CD4-positive, alpha-beta T cell (primary cell): ENCODE data around the gene SELENOM. TPM values are rescaled to one million over a fixed set of nuclear protein-coding genes. Genes with fewer than 3 reads are reported as not detected.

Source experiments
- ATAC-seq: fragments of 200-7000 bp; cut with Tn5 transposase; one replicate; pipeline ENCODE4 v1.10.0; 2022; ENCODE audit warnings: mild to moderate bottlenecking; ENCODE audit not compliant: poor library complexity
- CTCF ChIA-PET: fragments of 350-600 bp; sonication (Branson Sonifier 250); formaldehyde crosslinking; loops from one replicate; lab custom pipeline; 2021; ENCODE audit warnings: antibody characterized with exemption, inconsistent platforms; lab: Charles Lee
- POLR2A ChIA-PET: fragments of 350-600 bp; sonication (Branson Sonifier 250); formaldehyde crosslinking; loops from one replicate; lab custom pipeline; 2021; ENCODE audit warnings: antibody characterized with exemption, inconsistent platforms; lab: Charles Lee
- DNase-seq, 14 experiments: peaks; one replicate each; pipeline ENCODE4 v3.0.0-alpha.2; 2013 to 2020; ENCODE audit warnings: mixed read lengths in 2 of 14
- H3K27ac ChIP-seq, 2 donors: one replicate each; pipeline versions ENCODE4 v1.5.1 to v1.7.0; 2013; ENCODE audit warnings: low read length in 2 of 2, low read depth in 1 of 2, mild to moderate bottlenecking in 1 of 2
- H3K27me3 ChIP-seq, 2 experiments: 1 replicate in 1 of 2; 2 replicates in 1 of 2; pipeline versions ENCODE4 v1.6.1 to v1.7.0; 2013; ENCODE audit warnings: low read length in 2 of 2, control low read depth in 1 of 2, mild to moderate bottlenecking in 1 of 2, moderate library complexity in 1 of 2; ENCODE audit not compliant: insufficient read depth in 2 of 2, control insufficient read depth in 1 of 2
- H3K36me3 ChIP-seq: one replicate; pipeline ENCODE4 v1.6.1; 2013; ENCODE audit warnings: low read length, control low read depth; ENCODE audit not compliant: insufficient read depth
- H3K4me1 ChIP-seq: one replicate; pipeline ENCODE4 v1.6.1; 2013; ENCODE audit warnings: low read length, control low read depth; ENCODE audit not compliant: insufficient read depth
- H3K4me3 ChIP-seq: one replicate; pipeline ENCODE4 v1.5.1; 2013; ENCODE audit warnings: mild to moderate bottlenecking, low read length, moderate library complexity
- H3K9me3 ChIP-seq, 2 experiments: 1 replicate in 1 of 2; 2 replicates in 1 of 2; pipeline versions ENCODE4 v1.6.1 to v1.7.0; 2013; ENCODE audit warnings: low read length in 2 of 2, mild to moderate bottlenecking in 2 of 2, control low read depth in 1 of 2, moderate library complexity in 1 of 2; ENCODE audit not compliant: control insufficient read depth in 1 of 2, insufficient read depth in 1 of 2
- H3K27ac Mint-ChIP-seq: one replicate; pipeline ENCODE4 v1.8.0; 2020; ENCODE audit warnings: mixed read lengths
- H3K27me3 Mint-ChIP-seq: one replicate; pipeline ENCODE4 v1.8.0; 2021; ENCODE audit warnings: mixed read lengths
- H3K36me3 Mint-ChIP-seq: one replicate; pipeline ENCODE4 v1.8.0; 2021; ENCODE audit warnings: low read depth, mixed read lengths
- H3K4me1 Mint-ChIP-seq: one replicate; pipeline ENCODE4 v1.8.0; 2021; ENCODE audit warnings: low read depth, mixed read lengths
- H3K4me3 Mint-ChIP-seq: one replicate; pipeline ENCODE4 v1.8.0; 2020; ENCODE audit warnings: mild to moderate bottlenecking, mixed read lengths
- H3K9me3 Mint-ChIP-seq: one replicate; pipeline ENCODE4 v1.8.0; 2020; ENCODE audit warnings: mixed read lengths
- intact Hi-C, 2 experiments: fragments of 100-400 bp; cut with DNase I in 1 of 2; cut with micrococcal nuclease in 1 of 2; formaldehyde crosslinking; loops; one replicate each; pipeline versions ENCODE4 v1.15.1 to v1.9.0; 2023 to 2025; cut with DNase I, micrococcal nuclease
- total RNA-seq, 174 experiments: library from RNA in 2 of 174; stranded (reverse) in 2 of 174; gene quantifications; one replicate each; pipeline ENCODE4 v1.2.3 and lab custom pipeline; 2021 to 2026
- TF ChIP-seq, protein P1 (sequence below): fragments of 200-600 bp; IDR thresholded peaks from one replicate; pipeline ENCODE4 v1.8.0; 2022; ENCODE audit warnings: antibody characterized with exemption, mild to moderate bottlenecking

The SELENOM gene
- total RNA-seq, 2 experiments from 2014 or later = 78.0 to 82.4 TPM

GRCh38 chr22:31091106-31091975, 16.0 kb downstream of the SELENOM start:
- H3K36me3 ChIP-seq = no peaks in the 10 kb centered on the region
- Mint-ChIP-seq H3K4me1 (no peaks in the 10 kb centered on the region), H3K4me3 (no peak overlapping the region), H3K9me3 (no peaks in the 10 kb centered on the region), H3K27me3 (no peaks in the 10 kb centered on the region), H3K36me3 (no peaks in the 10 kb centered on the region), H3K27ac (no peak overlapping the region)
- TF ChIP-seq, protein P1, sequence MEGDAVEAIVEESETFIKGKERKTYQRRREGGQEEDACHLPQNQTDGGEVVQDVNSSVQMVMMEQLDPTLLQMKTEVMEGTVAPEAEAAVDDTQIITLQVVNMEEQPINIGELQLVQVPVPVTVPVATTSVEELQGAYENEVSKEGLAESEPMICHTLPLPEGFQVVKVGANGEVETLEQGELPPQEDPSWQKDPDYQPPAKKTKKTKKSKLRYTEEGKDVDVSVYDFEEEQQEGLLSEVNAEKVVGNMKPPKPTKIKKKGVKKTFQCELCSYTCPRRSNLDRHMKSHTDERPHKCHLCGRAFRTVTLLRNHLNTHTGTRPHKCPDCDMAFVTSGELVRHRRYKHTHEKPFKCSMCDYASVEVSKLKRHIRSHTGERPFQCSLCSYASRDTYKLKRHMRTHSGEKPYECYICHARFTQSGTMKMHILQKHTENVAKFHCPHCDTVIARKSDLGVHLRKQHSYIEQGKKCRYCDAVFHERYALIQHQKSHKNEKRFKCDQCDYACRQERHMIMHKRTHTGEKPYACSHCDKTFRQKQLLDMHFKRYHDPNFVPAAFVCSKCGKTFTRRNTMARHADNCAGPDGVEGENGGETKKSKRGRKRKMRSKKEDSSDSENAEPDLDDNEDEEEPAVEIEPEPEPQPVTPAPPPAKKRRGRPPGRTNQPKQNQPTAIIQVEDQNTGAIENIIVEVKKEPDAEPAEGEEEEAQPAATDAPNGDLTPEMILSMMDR = no peak
- no peaks in the 10 kb centered on the region for H3K27me3 ChIP-seq
- ChIA-PET POLR2A (no interaction called here), CTCF (no interaction called here)
- intact Hi-C loops = no loop called here
- no peaks in the 10 kb centered on the region for H3K9me3 ChIP-seq
- ATAC-seq (no peak), DNase-seq (no peak)
- H3K27ac ChIP-seq = no peak overlapping the region
- H3K4me3 ChIP-seq = no peak overlapping the region
- H3K4me1 ChIP-seq = peaks cover 2% of the 10 kb centered on the region

DNA sequence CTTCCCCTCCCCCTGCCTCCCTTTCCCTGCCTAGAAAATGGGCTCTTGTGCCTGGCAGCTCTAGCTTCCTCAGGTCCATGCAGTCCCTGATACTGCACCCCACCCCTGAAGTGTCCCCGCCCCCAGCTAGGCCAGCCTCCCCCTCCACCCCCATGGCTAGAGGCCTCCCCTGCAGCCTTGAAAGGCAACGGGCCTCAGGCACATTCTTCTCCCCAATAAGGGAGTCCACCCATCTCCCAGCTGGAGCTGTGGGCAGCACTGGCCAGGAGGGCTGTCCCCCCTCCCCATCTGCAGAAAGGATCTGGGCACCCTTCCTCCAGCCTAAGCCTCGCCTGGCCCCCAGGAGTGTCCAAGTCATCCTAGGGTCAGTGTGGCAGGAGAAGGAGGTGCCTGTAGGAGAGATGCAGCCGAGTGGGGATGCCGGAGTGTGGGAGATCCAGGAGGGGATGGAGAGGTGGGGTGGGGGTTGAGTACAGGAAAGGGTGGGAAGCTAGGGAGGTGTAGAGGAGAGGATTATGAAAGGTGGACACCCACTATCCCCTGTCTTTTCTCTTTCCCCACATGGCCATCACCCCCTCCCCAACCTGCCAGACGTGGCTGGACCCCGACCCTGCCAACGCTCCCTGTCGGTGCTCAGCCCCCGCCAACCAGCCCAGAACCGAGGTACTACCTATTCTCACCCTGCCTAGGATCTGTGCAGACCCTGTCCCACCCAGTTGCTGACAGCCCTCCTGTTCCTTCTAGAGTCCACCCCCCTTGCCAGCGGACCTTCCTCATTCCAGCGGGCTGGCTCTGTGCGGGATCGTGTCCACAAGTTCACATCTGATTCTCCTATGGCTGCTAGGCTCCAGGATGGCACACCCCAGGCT, 16.9 kb downstream of the SELENOM start:
- H3K4me3 ChIP-seq = no peak overlapping the region
- no peaks in the 10 kb centered on the region for H3K27me3 ChIP-seq
- intact Hi-C loops = no loop called here
- no peak for DNase-seq
- no peaks in the 10 kb centered on the region for H3K9me3 ChIP-seq
- H3K4me3 Mint-ChIP-seq = no peak overlapping the region
- no peaks in the 10 kb centered on the region for H3K4me1 Mint-ChIP-seq
- no peaks in the 10 kb centered on the region for H3K9me3 Mint-ChIP-seq
- H3K27ac Mint-ChIP-seq = no peak overlapping the region
- ChIA-PET CTCF (no interaction called here), POLR2A (no interaction called here)
- TF ChIP-seq, protein P1 = no peak
- H3K36me3 Mint-ChIP-seq = no peaks in the 10 kb centered on the region
- H3K27ac ChIP-seq = no peak overlapping the region
- no peaks in the 10 kb centered on the region for H3K27me3 Mint-ChIP-seq
- ATAC-seq = no peak
- H3K36me3 ChIP-seq = no peaks in the 10 kb centered on the region
- peaks cover 5% of the 10 kb centered on the region for H3K4me1 ChIP-seq

- ATAC-seq (no peak), DNase-seq (peak in 11 of 14 experiments; percentile 19 to 68 (median 35))
- POLR2A ChIA-PET = no interaction called here
- intact Hi-C loops = loop anchor here (1.0 to 10.0 kb wide), 6 partner anchors 58 to 425 kb away; partner anchors contain the start of gene DUSP18 (in 1 of the 2)
- Histone ChIP-seq H3K9me3 (no peaks in the 10 kb centered on the region), H3K27me3 (no peaks in the 10 kb centered on the region), H3K4me3 (no peak overlapping the region), H3K36me3 (no peaks in the 10 kb centered on the region), H3K4me1 (peaks cover 14% of the 10 kb centered on the region), H3K27ac (no peak overlapping the region)
- H3K27me3 Mint-ChIP-seq = no peaks in the 10 kb centered on the region
- H3K9me3 Mint-ChIP-seq = no peaks in the 10 kb centered on the region
- H3K27ac Mint-ChIP-seq = no peak overlapping the region
- CTCF ChIA-PET = no interaction called here
- H3K4me3 Mint-ChIP-seq = no peak overlapping the region
- no peaks in the 10 kb centered on the region for H3K36me3 Mint-ChIP-seq
- H3K4me1 Mint-ChIP-seq = peaks cover under 1% of the 10 kb centered on the region
- TF ChIP-seq, protein P1 = peak; percentile 68
Measured at GRCh38 chr22:31089160-31090100, 17.9 kb downstream of the SELENOM start.
